GM12872 (cell line): ENCODE results near the gene AFF1.

Source experiments
- CTCF ChIP-seq: IDR thresholded peaks from 3 replicates; pipeline ENCODE4 v1.5.1; 2011; ENCODE audit warnings: low read depth, mild to moderate bottlenecking, low read length, moderate library complexity; ENCODE audit not compliant: insufficient read depth

The AFF1 gene

GRCh38 chr4:87075876-87076275 lies 141.1 kb downstream of the AFF1 start:
- TF ChIP-seq CTCF: no peak

- no peak for TF ChIP-seq CTCF
These were observed 142.0 kb downstream of the AFF1 start for GRCh38 chr4:87076690-87077358.

- no peak for TF ChIP-seq CTCF
These were observed 143.2 kb downstream of the AFF1 start for GRCh38 chr4:87077914-87078585.

GRCh38 chr4:87078987-87079486 lies 144.2 kb downstream of the AFF1 start:
- no peak for TF ChIP-seq CTCF

- TF ChIP-seq CTCF: no peak
These were observed 145.2 kb downstream of the AFF1 start for GRCh38 chr4:87079967-87080366.

- TF ChIP-seq CTCF: no peak
These were observed 145.7 kb downstream of the AFF1 start for GRCh38 chr4:87080462-87080861.

GRCh38 chr4:87081826-87082225 lies 147.0 kb downstream of the AFF1 start:
- no peak for TF ChIP-seq CTCF
